22Rv1 (cell line): Measurements from ENCODE around the gene ANKUB1.

Experiments used
- H3K27ac ChIP-seq: fragments of 450-650 bp; 2 replicates; pipeline ENCODE4 v1.5.1; 2017
- ZFX ChIP-seq: fragments of 450-650 bp; IDR thresholded peaks from 2 replicates; pipeline ENCODE4 v1.6.1; 2017; ENCODE audit warnings: antibody characterized with exemption, borderline replicate concordance
- TF ChIP-seq, protein P1 (sequence below): fragments of 450-650 bp; IDR thresholded peaks from 2 replicates; pipeline ENCODE4 v1.5.1; 2017; ENCODE audit warnings: mild to moderate bottlenecking

Gene ANKUB1

GRCh38 chr3:149720918-149721317 is 71.4 kb downstream of the ANKUB1 start:
- H3K27ac ChIP-seq = no peak overlapping the region
- TF ChIP-seq, protein P1, sequence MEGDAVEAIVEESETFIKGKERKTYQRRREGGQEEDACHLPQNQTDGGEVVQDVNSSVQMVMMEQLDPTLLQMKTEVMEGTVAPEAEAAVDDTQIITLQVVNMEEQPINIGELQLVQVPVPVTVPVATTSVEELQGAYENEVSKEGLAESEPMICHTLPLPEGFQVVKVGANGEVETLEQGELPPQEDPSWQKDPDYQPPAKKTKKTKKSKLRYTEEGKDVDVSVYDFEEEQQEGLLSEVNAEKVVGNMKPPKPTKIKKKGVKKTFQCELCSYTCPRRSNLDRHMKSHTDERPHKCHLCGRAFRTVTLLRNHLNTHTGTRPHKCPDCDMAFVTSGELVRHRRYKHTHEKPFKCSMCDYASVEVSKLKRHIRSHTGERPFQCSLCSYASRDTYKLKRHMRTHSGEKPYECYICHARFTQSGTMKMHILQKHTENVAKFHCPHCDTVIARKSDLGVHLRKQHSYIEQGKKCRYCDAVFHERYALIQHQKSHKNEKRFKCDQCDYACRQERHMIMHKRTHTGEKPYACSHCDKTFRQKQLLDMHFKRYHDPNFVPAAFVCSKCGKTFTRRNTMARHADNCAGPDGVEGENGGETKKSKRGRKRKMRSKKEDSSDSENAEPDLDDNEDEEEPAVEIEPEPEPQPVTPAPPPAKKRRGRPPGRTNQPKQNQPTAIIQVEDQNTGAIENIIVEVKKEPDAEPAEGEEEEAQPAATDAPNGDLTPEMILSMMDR = no peak
- TF ChIP-seq ZFX = no peak

DNA sequence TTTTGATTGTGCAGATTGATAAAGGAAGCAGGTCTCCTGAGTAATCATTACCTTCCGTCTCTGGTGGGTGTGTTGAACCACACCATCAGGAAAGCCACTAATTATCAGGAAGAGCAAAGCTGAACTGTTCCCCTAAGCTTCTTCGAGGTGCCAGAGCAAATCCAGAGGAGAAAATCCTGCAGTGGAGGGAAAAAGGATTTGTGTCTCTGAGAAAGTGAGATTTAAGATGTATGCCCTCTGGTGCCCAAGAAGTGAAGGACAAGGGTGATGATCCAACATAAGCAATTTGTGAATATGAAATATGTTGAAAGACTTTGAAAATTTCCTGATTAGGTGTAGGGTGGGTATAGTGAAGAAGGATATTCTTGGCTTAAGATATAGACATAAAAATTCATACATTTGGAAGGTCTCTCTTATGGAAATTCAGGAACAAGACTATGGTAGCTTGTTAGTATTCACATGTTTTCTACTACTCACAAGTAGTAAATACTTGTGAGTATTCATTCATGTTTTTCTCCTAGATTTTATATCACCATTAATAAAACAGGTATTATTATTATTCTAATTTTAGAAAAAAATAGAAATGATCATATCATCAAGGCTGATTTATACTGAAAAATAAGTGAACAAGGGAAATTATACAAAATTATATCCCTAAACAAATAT is 74.8 kb downstream of the ANKUB1 start:
- no peak overlapping the region for H3K27ac ChIP-seq
- no peak for TF ChIP-seq ZFX
- TF ChIP-seq, protein P1 = peak; percentile 80

GRCh38 chr3:149716984-149717383 is 75.4 kb downstream of the ANKUB1 start:
- no peak overlapping the region for H3K27ac ChIP-seq
- TF ChIP-seq, protein P1 = no peak
- no peak for TF ChIP-seq ZFX

- H3K27ac ChIP-seq = no peak overlapping the region
- TF ChIP-seq ZFX = no peak
- TF ChIP-seq, protein P1 = no peak
Observed at GRCh38 chr3:149715247-149715646, 77.1 kb downstream of the ANKUB1 start.

- TF ChIP-seq ZFX = no peak
- TF ChIP-seq, protein P1 = no peak
- no peak overlapping the region for H3K27ac ChIP-seq
Observed at GRCh38 chr3:149713730-149714654, 78.4 kb downstream of the ANKUB1 start.
